ENCODE results near the gene SLC35F6. TPM values are rescaled to one million over a fixed set of nuclear protein-coding genes. Genes with fewer than 3 reads are reported as not detected.
A peak's percentile ranks its signal among the peaks of the same experiment; 100 is the strongest.

The SLC35F6 gene
- total RNA-seq, 1 experiment from 2014 or later, result 67.3 TPM

DNA sequence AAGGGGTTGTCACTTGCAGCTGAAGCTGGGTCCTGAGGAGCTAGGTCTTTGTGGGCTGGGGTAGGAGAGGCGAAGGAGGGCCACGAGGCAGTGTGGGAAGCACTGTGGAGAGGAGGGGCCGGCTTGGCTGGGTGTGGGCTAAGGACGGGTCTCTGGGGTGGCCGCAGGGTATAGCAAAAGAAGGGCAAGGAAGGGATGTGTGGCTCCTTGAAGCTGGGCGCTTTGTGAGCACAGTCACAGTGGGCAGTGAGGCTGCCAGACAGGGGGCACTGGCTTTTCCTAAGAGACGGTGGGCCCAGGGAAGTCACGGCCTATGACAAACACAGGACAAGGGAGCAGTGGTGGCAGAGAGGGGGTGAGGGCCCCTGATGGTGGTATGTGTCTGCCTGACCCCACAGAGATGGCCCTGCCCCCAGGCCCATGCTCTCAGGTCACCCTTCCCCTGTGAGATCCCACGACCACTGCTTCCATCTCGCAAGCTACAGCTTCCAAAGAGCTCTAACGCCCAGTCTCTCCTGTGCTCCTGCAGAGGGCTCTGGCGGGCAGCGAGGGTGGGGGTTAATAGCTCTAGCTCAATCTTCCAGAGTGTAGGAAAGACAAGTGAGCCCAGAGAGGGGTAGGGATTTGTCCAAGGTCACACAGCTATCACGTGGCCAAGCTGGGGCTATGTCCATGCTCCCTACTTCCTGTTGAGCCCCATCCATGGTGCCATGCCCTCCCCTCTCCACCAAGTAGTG lies 39.1 kb upstream of the SLC35F6 start:
- H3K4me3 ChIP-seq (ENCODE audit: low read depth in 2 of 2, low read length in 2 of 2), result no peak overlapping the region
- DNase-seq (ENCODE audit: low read depth, low spot score) (no peak), ATAC-seq (no peak)
- H3K27me3 ChIP-seq (ENCODE audit: control insufficient read depth, insufficient read depth, low read length), result no peaks in the 10 kb centered on the region
- CTCF ChIA-PET, result no interaction called here
- POLR2A ChIA-PET, result no interaction called here
- TF ChIP-seq CTCF (IDR thresholded peaks at IDR 0.05) (no peak), SIN3A (IDR thresholded peaks at IDR 0.05; ENCODE audit: borderline replicate concordance, insufficient read depth, low read depth, low read length) (no peak), POLR2AphosphoS5 (IDR thresholded peaks at IDR 0.05; ENCODE audit: low read depth, low read length) (no peak), TCF7L2 (IDR thresholded peaks at IDR 0.05; ENCODE audit: low read depth, low read length) (no peak)
- TF ChIP-seq, protein P1, sequence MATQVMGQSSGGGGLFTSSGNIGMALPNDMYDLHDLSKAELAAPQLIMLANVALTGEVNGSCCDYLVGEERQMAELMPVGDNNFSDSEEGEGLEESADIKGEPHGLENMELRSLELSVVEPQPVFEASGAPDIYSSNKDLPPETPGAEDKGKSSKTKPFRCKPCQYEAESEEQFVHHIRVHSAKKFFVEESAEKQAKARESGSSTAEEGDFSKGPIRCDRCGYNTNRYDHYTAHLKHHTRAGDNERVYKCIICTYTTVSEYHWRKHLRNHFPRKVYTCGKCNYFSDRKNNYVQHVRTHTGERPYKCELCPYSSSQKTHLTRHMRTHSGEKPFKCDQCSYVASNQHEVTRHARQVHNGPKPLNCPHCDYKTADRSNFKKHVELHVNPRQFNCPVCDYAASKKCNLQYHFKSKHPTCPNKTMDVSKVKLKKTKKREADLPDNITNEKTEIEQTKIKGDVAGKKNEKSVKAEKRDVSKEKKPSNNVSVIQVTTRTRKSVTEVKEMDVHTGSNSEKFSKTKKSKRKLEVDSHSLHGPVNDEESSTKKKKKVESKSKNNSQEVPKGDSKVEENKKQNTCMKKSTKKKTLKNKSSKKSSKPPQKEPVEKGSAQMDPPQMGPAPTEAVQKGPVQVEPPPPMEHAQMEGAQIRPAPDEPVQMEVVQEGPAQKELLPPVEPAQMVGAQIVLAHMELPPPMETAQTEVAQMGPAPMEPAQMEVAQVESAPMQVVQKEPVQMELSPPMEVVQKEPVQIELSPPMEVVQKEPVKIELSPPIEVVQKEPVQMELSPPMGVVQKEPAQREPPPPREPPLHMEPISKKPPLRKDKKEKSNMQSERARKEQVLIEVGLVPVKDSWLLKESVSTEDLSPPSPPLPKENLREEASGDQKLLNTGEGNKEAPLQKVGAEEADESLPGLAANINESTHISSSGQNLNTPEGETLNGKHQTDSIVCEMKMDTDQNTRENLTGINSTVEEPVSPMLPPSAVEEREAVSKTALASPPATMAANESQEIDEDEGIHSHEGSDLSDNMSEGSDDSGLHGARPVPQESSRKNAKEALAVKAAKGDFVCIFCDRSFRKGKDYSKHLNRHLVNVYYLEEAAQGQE (IDR thresholded peaks at IDR 0.05; ENCODE audit: insufficient read depth in 1 of 2, low read depth in 2 of 2, low read length in 1 of 2), result no peak
- in situ Hi-C loops (cut with HindIII; ENCODE audit: low pct_unique_long_range_greater_than_20kb, low sequenced_read_pairs) (no loop called here), intact Hi-C loops (cut with micrococcal nuclease; ENCODE audit: unreplicated experiment) (no loop called here)
- H3K4me1 ChIP-seq (ENCODE audit: control insufficient read depth, insufficient read depth, low read length), result peaks cover 63% of the 10 kb centered on the region
- H3K9me3 ChIP-seq (ENCODE audit: control insufficient read depth, insufficient read depth, low read depth, low read length), result no peaks in the 10 kb centered on the region
- no peaks in the 10 kb centered on the region for H3K36me3 ChIP-seq (ENCODE audit: control insufficient read depth, insufficient read depth, low read length)
- BruUV-seq (replicated peaks), result no TSS peak
- peak overlapping the region; percentile 80 for H3K27ac ChIP-seq (ENCODE audit: low read length)

GRCh38 chr2:26725521-26725820 lies 38.6 kb upstream of the SLC35F6 start:
- BruUV-seq (replicated peaks), result no TSS peak
- CTCF ChIA-PET, result interaction anchor here (0.6 kb wide), 1 partner anchor 151 kb away, joined by 14 read pairs; no protein-coding TSS in a partner anchor
- H3K27ac ChIP-seq (ENCODE audit: low read length), result peak overlapping the region; percentile 80
- TF ChIP-seq TCF7L2 (IDR thresholded peaks at IDR 0.05; ENCODE audit: low read depth, low read length) (no peak), CTCF (IDR thresholded peaks at IDR 0.05) (no peak), POLR2AphosphoS5 (IDR thresholded peaks at IDR 0.05; ENCODE audit: low read depth, low read length) (no peak), SIN3A (IDR thresholded peaks at IDR 0.05; ENCODE audit: borderline replicate concordance, insufficient read depth, low read depth, low read length) (no peak)
- TF ChIP-seq, protein P1 (IDR thresholded peaks at IDR 0.05; ENCODE audit: insufficient read depth in 1 of 2, low read depth in 2 of 2, low read length in 1 of 2), result no peak
- no peak for ATAC-seq
- H3K4me1 ChIP-seq (ENCODE audit: control insufficient read depth, insufficient read depth, low read length), result peaks cover 63% of the 10 kb centered on the region
- H3K9me3 ChIP-seq (ENCODE audit: control insufficient read depth, insufficient read depth, low read depth, low read length), result no peaks in the 10 kb centered on the region
- DNase-seq (ENCODE audit: low read depth, low spot score), result no peak
- in situ Hi-C loops (cut with HindIII; ENCODE audit: low pct_unique_long_range_greater_than_20kb, low sequenced_read_pairs) (no loop called here), intact Hi-C loops (cut with micrococcal nuclease; ENCODE audit: unreplicated experiment) (no loop called here)
- no peak overlapping the region for H3K4me3 ChIP-seq (ENCODE audit: low read depth in 2 of 2, low read length in 2 of 2)
- H3K36me3 ChIP-seq (ENCODE audit: control insufficient read depth, insufficient read depth, low read length), result no peaks in the 10 kb centered on the region
- POLR2A ChIA-PET, result no interaction called here
- no peaks in the 10 kb centered on the region for H3K27me3 ChIP-seq (ENCODE audit: control insufficient read depth, insufficient read depth, low read length)
